ENCODE data around the gene ANGPTL3. TPM values are rescaled to one million over a fixed set of nuclear protein-coding genes. Genes with fewer than 3 reads are reported as not detected.

The ANGPTL3 gene
- total and polyA plus RNA-seq, 2 of the 8 experiments (the other 6 are each of a cell fraction or from before 2014, with no cell fraction given): not detected

DNA sequence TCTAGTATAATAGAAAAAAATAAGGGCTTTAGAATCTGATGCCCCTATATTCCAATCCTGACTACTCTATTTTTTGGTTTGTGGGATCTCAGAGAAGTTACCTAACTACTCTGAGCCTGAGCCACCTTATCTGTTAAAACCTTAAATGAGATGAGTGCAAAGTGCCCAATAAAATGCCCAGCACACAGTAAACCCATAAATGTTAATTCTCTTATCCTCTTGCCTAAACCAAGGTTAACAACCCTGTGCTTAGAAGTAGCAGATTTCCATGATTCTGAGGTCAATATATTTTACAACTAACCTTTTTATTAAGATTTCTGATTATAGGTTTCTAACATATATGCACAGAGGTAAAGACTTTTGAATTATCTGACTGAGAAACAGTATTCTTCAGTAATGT lies 55.1 kb downstream of the ANGPTL3 start (continued):
- TF ChIP-seq CHD7 (IDR thresholded peaks at IDR 0.05; ENCODE audit: insufficient replicate concordance, low read length) (no peak), SAP30 (IDR thresholded peaks at IDR 0.05; ENCODE audit: insufficient read depth, insufficient replicate concordance, low read length) (no peak), JUND (IDR thresholded peaks at IDR 0.05; ENCODE audit: low read length) (no peak)
- TF ChIP-seq, protein P1, sequence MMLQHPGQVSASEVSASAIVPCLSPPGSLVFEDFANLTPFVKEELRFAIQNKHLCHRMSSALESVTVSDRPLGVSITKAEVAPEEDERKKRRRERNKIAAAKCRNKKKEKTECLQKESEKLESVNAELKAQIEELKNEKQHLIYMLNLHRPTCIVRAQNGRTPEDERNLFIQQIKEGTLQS (IDR thresholded peaks at IDR 0.05; ENCODE audit: insufficient read depth, low read depth, low read length): no peak

All from H1 (cell line).